Measurements from ENCODE around the gene TAL1.

Gene TAL1

DNA sequence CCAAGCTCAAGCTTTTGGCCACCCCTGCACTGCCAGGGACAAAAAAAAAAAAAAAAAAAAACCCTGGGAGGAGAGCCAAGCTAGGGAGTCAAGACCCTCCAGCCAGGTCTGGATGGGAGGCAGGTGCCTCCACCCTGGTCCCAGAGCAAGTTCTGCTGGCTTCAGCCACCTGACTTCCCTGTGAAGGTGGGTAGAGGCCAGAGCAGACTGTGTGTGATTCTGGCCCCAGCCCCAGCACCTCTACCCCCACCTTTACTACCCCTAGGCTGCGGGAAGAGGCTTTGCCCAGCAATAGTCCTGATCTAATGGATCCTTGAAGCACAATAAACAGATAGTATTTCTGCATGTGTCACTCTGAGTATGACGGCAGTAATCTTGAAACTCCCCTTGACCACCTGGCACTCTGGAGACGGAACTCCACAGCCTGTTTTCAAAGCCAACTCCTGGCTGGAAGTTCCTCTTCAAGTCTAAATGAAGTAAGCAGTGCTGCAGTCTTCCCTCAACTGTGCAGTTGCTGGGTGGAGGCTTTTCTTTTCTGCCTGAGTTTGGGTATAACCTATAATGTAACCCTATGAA, 51.9 kb downstream of the TAL1 start:
- H3K9ac ChIP-seq (ENCODE audit: low read length) = no peak overlapping the region
- H2AFZ ChIP-seq (ENCODE audit: low read length) = no peak overlapping the region
- no peaks in the 10 kb centered on the region for H3F3A ChIP-seq (ENCODE audit: insufficient read depth, low read length)
- H4K20me1 ChIP-seq (ENCODE audit: insufficient read depth, low read length) = no peaks in the 10 kb centered on the region
- H3K27ac ChIP-seq (ENCODE audit: low read depth, low read length, poor library complexity, severe bottlenecking) = no peak overlapping the region
- H3K9me2 ChIP-seq (ENCODE audit: low read depth, low read length) = no peaks in the 10 kb centered on the region
- no peak overlapping the region for H3K4me3 ChIP-seq (ENCODE audit: low read depth, low read length, poor library complexity, severe bottlenecking)
- H3K27me3 ChIP-seq (ENCODE audit: insufficient read depth, low read length) = no peaks in the 10 kb centered on the region
- no peaks in the 10 kb centered on the region for H3K79me2 ChIP-seq (ENCODE audit: insufficient read depth, low read length)
- H3K36me3 ChIP-seq (ENCODE audit: insufficient read depth, low read length) = no peaks in the 10 kb centered on the region
- no peak for TF ChIP-seq EZH2 (IDR thresholded peaks at IDR 0.05; ENCODE audit: borderline replicate concordance, low read length)
- TF ChIP-seq, protein P1, sequence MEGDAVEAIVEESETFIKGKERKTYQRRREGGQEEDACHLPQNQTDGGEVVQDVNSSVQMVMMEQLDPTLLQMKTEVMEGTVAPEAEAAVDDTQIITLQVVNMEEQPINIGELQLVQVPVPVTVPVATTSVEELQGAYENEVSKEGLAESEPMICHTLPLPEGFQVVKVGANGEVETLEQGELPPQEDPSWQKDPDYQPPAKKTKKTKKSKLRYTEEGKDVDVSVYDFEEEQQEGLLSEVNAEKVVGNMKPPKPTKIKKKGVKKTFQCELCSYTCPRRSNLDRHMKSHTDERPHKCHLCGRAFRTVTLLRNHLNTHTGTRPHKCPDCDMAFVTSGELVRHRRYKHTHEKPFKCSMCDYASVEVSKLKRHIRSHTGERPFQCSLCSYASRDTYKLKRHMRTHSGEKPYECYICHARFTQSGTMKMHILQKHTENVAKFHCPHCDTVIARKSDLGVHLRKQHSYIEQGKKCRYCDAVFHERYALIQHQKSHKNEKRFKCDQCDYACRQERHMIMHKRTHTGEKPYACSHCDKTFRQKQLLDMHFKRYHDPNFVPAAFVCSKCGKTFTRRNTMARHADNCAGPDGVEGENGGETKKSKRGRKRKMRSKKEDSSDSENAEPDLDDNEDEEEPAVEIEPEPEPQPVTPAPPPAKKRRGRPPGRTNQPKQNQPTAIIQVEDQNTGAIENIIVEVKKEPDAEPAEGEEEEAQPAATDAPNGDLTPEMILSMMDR (IDR thresholded peaks at IDR 0.05; ENCODE audit: low read length) = no peak
- H3K4me2 ChIP-seq (ENCODE audit: low read length) = no peak overlapping the region
- no peaks in the 10 kb centered on the region for H3K9me3 ChIP-seq (ENCODE audit: low read length)
- H3K4me1 ChIP-seq (ENCODE audit: insufficient read depth, low read length, severe bottlenecking) = peaks cover 5% of the 10 kb centered on the region

DNA sequence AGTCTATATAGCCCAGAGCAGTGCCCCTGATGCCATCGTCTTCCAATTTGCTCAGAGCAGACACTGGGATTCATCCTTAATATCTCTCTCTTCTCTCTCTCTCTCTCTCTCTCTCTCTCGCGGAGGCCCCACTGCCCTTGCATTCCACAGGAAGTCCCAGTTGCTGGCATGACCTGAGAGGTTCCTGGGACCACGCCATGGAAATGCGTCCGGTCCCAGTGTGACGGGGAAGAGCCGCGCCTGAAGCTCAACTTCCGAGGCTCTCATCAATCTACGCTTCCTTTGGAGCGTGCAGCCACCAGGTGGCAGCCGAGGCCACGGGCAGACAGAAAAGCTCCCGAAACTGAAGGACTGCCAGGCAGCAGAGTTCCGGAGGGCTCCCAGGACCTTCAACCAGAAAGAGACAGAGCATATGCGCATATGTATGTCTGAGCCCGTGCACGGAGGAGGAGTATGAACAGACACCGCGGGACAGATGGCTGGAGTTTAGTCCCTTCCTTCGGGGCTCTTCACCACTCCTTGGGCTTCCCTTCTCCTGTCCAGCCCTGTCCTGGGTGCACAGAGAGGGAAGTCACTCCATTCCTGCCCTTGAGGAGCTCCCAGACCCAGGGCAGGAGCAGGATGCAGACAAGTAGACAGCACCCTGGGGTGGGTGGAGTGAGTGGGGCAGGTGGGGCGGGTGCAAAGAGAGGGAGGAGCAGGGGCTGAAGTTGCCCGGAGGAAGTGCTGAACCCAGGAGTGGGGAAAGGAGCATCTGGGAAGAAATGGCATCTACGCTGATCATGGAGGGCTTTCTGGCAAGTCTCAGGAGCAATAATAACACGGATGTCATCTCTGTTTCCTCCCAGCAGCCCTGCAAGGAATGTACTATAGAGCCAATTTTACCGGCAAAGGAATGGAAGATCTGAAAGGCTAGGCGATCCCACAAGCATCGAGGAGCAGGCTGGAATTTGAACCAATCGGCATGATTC, 52.7 kb downstream of the TAL1 start:
- H3K4me3 ChIP-seq (ENCODE audit: low read depth, low read length, poor library complexity, severe bottlenecking) = peak overlapping the region; percentile 25
- H2AFZ ChIP-seq (ENCODE audit: low read length) = no peak overlapping the region
- H3K4me2 ChIP-seq (ENCODE audit: low read length) = peak overlapping the region; percentile 50
- H3K4me1 ChIP-seq (ENCODE audit: insufficient read depth, low read length, severe bottlenecking) = peaks cover 5% of the 10 kb centered on the region
- no peaks in the 10 kb centered on the region for H3K36me3 ChIP-seq (ENCODE audit: insufficient read depth, low read length)
- no peaks in the 10 kb centered on the region for H3F3A ChIP-seq (ENCODE audit: insufficient read depth, low read length)
- no peaks in the 10 kb centered on the region for H3K9me2 ChIP-seq (ENCODE audit: low read depth, low read length)
- no peaks in the 10 kb centered on the region for H3K79me2 ChIP-seq (ENCODE audit: insufficient read depth, low read length)
- peak overlapping the region; percentile 7; the same call in 1 of the 2 replicates for H3K9ac ChIP-seq (ENCODE audit: low read length)
- TF ChIP-seq EZH2 (IDR thresholded peaks at IDR 0.05; ENCODE audit: borderline replicate concordance, low read length) = no peak
- TF ChIP-seq, protein P1 (IDR thresholded peaks at IDR 0.05; ENCODE audit: low read length) = peak; percentile 78
- no peaks in the 10 kb centered on the region for H3K9me3 ChIP-seq (ENCODE audit: low read length)
- no peak overlapping the region for H3K27ac ChIP-seq (ENCODE audit: low read depth, low read length, poor library complexity, severe bottlenecking)
- no peaks in the 10 kb centered on the region for H3K27me3 ChIP-seq (ENCODE audit: insufficient read depth, low read length)
- H4K20me1 ChIP-seq (ENCODE audit: insufficient read depth, low read length) = no peaks in the 10 kb centered on the region

DNA sequence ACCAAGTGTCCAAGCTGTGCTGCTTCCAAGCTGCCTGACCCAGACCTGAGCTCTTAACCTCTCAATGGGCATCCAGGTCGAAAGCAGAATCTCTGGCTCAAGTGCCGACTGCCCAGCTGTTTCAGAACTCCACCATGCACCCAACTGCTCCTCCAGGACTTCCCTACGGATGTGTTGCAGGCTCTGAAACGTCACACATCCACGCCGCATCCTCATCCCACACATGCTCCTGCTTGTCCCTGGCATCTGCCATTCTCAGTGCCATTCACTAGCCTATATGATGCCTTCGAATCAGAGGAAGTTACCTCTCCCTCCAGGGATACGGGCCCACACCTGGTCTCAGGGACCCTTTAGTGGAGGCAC, 53.4 kb downstream of the TAL1 start:
- H3K4me2 ChIP-seq (ENCODE audit: low read length) = 0 out of 2 replicates have a peak overlapping the region, but pooled peaks have one; percentile 50
- no peaks in the 10 kb centered on the region for H4K20me1 ChIP-seq (ENCODE audit: insufficient read depth, low read length)
- H3K4me3 ChIP-seq (ENCODE audit: low read depth, low read length, poor library complexity, severe bottlenecking) = no peak overlapping the region
- peaks cover 5% of the 10 kb centered on the region for H3K4me1 ChIP-seq (ENCODE audit: insufficient read depth, low read length, severe bottlenecking)
- H3K27ac ChIP-seq (ENCODE audit: low read depth, low read length, poor library complexity, severe bottlenecking) = no peak overlapping the region
- no peaks in the 10 kb centered on the region for H3K79me2 ChIP-seq (ENCODE audit: insufficient read depth, low read length)
- no peaks in the 10 kb centered on the region for H3K9me3 ChIP-seq (ENCODE audit: low read length)
- no peaks in the 10 kb centered on the region for H3K36me3 ChIP-seq (ENCODE audit: insufficient read depth, low read length)
- no peaks in the 10 kb centered on the region for H3K27me3 ChIP-seq (ENCODE audit: insufficient read depth, low read length)
- H3K9ac ChIP-seq (ENCODE audit: low read length) = no peak overlapping the region
- no peaks in the 10 kb centered on the region for H3F3A ChIP-seq (ENCODE audit: insufficient read depth, low read length)
- TF ChIP-seq EZH2 (IDR thresholded peaks at IDR 0.05; ENCODE audit: borderline replicate concordance, low read length) = no peak
- TF ChIP-seq, protein P1 (IDR thresholded peaks at IDR 0.05; ENCODE audit: low read length) = no peak
- no peak overlapping the region for H2AFZ ChIP-seq (ENCODE audit: low read length)
- no peaks in the 10 kb centered on the region for H3K9me2 ChIP-seq (ENCODE audit: low read depth, low read length)

Data from OCI-LY1 (cell line).